HFFc6 (cell line): Measurements from ENCODE around the gene LYST. TPM values are rescaled to one million over a fixed set of nuclear protein-coding genes. Genes with fewer than 3 reads are reported as not detected.
A peak's percentile ranks its signal among the peaks of the same experiment; 100 is the strongest.
"Not testable (repeated sequence)": the region's sequence is repeated elsewhere in the genome, so short reads cannot be mapped to it uniquely, and the experiment has no call there.

ENCODE experiments used
- DNase-seq: peaks from one replicate; pipeline ENCODE4 v3.0.0-alpha.2; 2018
- H3K27ac Mint-ChIP-seq: 2 replicates; pipeline ENCODE4 v1.8.0; 2020; ENCODE audit warnings: mild to moderate bottlenecking, mixed read lengths
- H3K27me3 Mint-ChIP-seq: 2 replicates; pipeline ENCODE4 v1.8.0; 2021; ENCODE audit warnings: mild to moderate bottlenecking, moderate library complexity, mixed read lengths; ENCODE audit not compliant: insufficient read depth
- H3K36me3 Mint-ChIP-seq: 2 replicates; pipeline ENCODE4 v1.8.0; 2021; ENCODE audit warnings: low read depth, mixed read lengths
- H3K4me1 Mint-ChIP-seq: 2 replicates; pipeline ENCODE4 v1.8.0; 2020; ENCODE audit warnings: low read depth, mixed read lengths
- H3K4me3 Mint-ChIP-seq: 2 replicates; pipeline ENCODE4 v1.8.0; 2020; ENCODE audit warnings: mild to moderate bottlenecking, moderate library complexity, mixed read lengths
- H3K9me3 Mint-ChIP-seq: 2 replicates; pipeline ENCODE4 v1.8.0; 2020; ENCODE audit warnings: mild to moderate bottlenecking, mixed read lengths
- total RNA-seq, 6 experiments: library from RNA; stranded (reverse); fragmentation: NEBNext Ultra II Directional; extraction: Animal tissue kit (Norgen Biotek cat#: 25700); gene quantifications; 2 replicates in 1 of 6; 3 replicates in 5 of 6; pipeline ENCODE4 v1.2.3, GENCODE V29; 2021
- TF ChIP-seq, protein P1 (sequence below): fragments of 200-600 bp; sonication (generic); IDR thresholded peaks from 2 replicates; pipeline ENCODE4 v1.5.0; 2021; ENCODE audit warnings: antibody characterized with exemption, mild to moderate bottlenecking

The LYST gene
- total RNA-seq, 6 experiments from 2014 or later: 13.2 to 18.9 (median 15.4) TPM

- H3K4me3 Mint-ChIP-seq: no peak overlapping the region
- H3K4me1 Mint-ChIP-seq: peaks cover 19% of the 10 kb centered on the region
- no peak for DNase-seq
- H3K36me3 Mint-ChIP-seq: no peaks in the 10 kb centered on the region
- H3K27me3 Mint-ChIP-seq: peaks cover 14% of the 10 kb centered on the region
- no peaks in the 10 kb centered on the region for H3K9me3 Mint-ChIP-seq
- TF ChIP-seq, protein P1, sequence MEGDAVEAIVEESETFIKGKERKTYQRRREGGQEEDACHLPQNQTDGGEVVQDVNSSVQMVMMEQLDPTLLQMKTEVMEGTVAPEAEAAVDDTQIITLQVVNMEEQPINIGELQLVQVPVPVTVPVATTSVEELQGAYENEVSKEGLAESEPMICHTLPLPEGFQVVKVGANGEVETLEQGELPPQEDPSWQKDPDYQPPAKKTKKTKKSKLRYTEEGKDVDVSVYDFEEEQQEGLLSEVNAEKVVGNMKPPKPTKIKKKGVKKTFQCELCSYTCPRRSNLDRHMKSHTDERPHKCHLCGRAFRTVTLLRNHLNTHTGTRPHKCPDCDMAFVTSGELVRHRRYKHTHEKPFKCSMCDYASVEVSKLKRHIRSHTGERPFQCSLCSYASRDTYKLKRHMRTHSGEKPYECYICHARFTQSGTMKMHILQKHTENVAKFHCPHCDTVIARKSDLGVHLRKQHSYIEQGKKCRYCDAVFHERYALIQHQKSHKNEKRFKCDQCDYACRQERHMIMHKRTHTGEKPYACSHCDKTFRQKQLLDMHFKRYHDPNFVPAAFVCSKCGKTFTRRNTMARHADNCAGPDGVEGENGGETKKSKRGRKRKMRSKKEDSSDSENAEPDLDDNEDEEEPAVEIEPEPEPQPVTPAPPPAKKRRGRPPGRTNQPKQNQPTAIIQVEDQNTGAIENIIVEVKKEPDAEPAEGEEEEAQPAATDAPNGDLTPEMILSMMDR: no peak
- H3K27ac Mint-ChIP-seq: no peak overlapping the region
These were observed 241.9 kb downstream of the LYST start for GRCh38 chr1:235624721-235625333.

GRCh38 chr1:235622936-235623779, 243.5 kb downstream of the LYST start:
- H3K9me3 Mint-ChIP-seq: no peaks in the 10 kb centered on the region
- TF ChIP-seq, protein P1: no peak
- no peak for DNase-seq
- H3K27me3 Mint-ChIP-seq: peaks cover 14% of the 10 kb centered on the region
- no peak overlapping the region for H3K27ac Mint-ChIP-seq
- peaks cover 23% of the 10 kb centered on the region for H3K4me1 Mint-ChIP-seq
- no peaks in the 10 kb centered on the region for H3K36me3 Mint-ChIP-seq
- H3K4me3 Mint-ChIP-seq: no peak overlapping the region

- H3K27ac Mint-ChIP-seq, DNase-seq, H3K4me3 Mint-ChIP-seq, H3K36me3 Mint-ChIP-seq, H3K9me3 Mint-ChIP-seq: not testable (repeated sequence)
- Mint-ChIP-seq H3K4me1 (peaks cover 27% of the 10 kb centered on the region), H3K27me3 (peaks cover 10% of the 10 kb centered on the region)
These were observed 247.6 kb downstream of the LYST start for GRCh38 chr1:235619149-235619548.

DNA sequence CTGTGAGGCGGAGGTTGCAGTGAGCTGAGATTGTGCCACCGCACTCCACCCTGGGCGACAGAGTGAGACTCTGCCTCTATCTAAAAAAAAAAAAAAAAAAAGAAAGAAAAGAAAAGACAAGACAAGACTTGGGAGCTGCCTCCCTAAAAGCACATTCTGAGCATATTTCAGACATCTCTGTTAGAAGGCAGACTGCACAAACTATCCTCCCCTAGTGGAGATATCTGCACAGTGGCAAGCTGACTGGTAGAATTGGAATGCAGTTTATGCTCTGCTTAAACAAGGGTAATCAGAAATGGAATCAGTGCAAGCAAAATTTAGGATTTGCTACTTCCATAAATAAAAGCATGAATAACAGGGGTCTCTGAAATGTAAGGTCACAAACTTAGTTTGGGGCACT, 248.9 kb downstream of the LYST start:
- peak; percentile 78 for DNase-seq
- Mint-ChIP-seq H3K27me3 (peaks cover under 1% of the 10 kb centered on the region; the same call in 1 of the 2 replicates), H3K9me3 (no peaks in the 10 kb centered on the region), H3K27ac (no peak overlapping the region), H3K36me3 (no peaks in the 10 kb centered on the region), H3K4me1 (peaks cover 21% of the 10 kb centered on the region), H3K4me3 (no peak overlapping the region)
- TF ChIP-seq, protein P1: peak; percentile 74

DNA sequence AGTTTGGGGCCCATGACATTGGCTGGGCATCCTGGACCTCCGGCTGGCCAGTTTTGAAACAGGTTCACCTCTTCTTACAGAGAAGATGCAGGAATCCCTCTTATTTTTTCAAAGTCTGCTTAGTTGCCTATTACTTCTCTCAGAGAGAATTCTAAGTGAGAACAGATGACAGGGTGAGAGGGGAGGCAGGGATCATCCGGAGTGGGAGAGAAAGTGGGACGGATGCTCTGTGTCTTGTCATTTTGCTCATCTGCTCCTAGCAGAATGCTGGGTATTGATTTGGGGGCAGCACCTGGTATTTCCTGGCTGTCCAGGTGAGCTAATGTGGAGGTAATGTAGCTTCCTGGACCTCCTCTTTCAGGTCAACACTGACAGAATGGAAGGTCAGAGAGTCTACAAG, 249.6 kb downstream of the LYST start:
- H3K27me3 Mint-ChIP-seq: no peaks in the 10 kb centered on the region; the same call in 1 of the 2 replicates
- H3K4me1 Mint-ChIP-seq: peaks cover 21% of the 10 kb centered on the region
- TF ChIP-seq, protein P1: no peak
- no peak overlapping the region for H3K4me3 Mint-ChIP-seq
- H3K27ac Mint-ChIP-seq: no peak overlapping the region
- no peaks in the 10 kb centered on the region for H3K9me3 Mint-ChIP-seq
- no peaks in the 10 kb centered on the region for H3K36me3 Mint-ChIP-seq
- no peak for DNase-seq

DNA sequence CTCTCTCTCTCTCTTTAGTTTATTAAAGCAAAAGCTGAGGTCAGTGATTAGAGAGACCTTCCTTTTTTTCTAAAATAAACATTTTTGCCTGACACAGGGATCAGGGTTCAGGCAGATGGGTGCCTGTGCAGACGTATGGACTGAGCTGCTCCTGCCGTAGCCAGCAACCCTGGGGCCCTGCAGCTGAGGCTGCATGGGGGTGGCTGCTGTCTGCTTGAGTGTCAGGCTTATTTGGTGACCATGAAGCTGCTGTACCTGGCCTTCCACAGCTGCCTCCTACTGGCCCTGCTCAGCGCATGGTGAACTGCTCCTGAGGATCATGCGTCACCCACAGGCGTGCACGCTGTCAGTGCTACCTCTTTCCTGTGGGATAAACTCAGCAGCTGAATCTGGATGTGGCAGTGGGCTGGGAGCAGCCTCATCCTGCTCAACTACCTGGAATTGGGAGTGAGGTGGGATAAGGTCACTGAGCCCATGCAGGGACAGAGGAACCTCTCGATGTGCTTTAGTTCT, 252.2 kb downstream of the LYST start:
- Mint-ChIP-seq H3K4me3 (no peak overlapping the region), H3K27me3 (no peaks in the 10 kb centered on the region; the same call in 1 of the 2 replicates), H3K36me3 (no peaks in the 10 kb centered on the region), H3K27ac (no peak overlapping the region), H3K9me3 (no peaks in the 10 kb centered on the region), H3K4me1 (peaks cover 21% of the 10 kb centered on the region)
- DNase-seq: no peak
- TF ChIP-seq, protein P1: no peak
